D721Med (cell line): ENCODE measurements around the gene KRT86.
"Not testable (repeated sequence)": the region's sequence is repeated elsewhere in the genome, so short reads cannot be mapped to it uniquely, and the experiment has no call there.

Experiments used
- DNase-seq: peaks from one replicate; pipeline ENCODE4 v3.0.0; 2011; ENCODE audit warnings: low spot score; ENCODE audit not compliant: insufficient read length
- FAIRE-seq: peaks from 2 replicates; lab custom pipeline; 2011; peaks lifted over from hg19 to GRCh38; lab: Jason Lieb, UNC
- TF ChIP-seq, protein P1 (sequence below): IDR thresholded peaks from 2 replicates; pipeline ENCODE4 v1.5.1; 2012; ENCODE audit warnings: mild to moderate bottlenecking, control low read depth; ENCODE audit not compliant: insufficient read depth; ENCODE audit errors: missing control alignments

KRT86 gene

DNA sequence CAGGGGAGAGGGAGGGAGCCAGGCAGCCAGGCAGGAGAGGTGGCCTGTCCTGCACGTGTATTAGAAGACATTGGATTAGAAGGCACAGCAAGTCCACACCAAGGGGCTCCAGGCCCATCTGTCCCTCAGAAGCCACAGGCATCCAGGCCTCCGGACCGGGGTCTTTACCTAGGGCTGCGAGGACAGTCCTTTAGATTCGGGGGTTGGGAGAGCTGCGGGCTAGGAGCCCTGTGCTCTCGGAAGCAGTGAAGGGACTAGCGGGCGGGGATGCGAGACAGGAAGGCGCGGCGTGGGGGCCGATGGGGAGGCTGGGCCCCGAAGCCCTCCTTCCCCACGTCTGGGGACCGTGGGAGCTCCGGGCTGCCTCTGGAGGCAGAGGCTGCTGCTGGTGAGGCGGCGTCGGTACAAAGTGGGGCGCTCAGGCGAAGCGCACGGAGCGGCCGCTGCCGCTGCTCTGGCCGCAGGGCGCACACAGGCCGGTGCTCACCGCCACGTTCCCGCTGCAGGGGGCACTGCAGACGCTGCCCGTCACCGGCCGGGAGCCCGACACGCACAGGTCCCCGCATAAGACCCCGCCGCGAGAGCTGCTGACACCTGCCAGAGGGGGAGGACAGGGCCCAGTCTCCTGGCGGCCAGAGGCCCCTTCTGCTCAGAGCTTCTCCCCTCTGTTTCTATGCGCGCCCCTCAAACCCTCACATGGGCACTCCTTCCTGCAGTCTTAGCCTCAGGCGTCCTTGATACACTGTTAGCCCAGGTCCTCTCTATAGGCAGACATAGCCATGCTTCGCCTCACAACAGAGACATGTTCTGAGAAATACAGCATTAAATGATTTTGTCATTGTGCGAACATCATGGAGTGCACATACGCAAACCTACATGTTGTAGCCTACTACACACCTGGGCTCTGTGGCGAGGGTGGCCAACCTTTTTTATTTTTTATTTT is 24.1 kb upstream of the KRT86 start:
- DNase-seq: no peak
- FAIRE-seq: no peak
- TF ChIP-seq, protein P1, sequence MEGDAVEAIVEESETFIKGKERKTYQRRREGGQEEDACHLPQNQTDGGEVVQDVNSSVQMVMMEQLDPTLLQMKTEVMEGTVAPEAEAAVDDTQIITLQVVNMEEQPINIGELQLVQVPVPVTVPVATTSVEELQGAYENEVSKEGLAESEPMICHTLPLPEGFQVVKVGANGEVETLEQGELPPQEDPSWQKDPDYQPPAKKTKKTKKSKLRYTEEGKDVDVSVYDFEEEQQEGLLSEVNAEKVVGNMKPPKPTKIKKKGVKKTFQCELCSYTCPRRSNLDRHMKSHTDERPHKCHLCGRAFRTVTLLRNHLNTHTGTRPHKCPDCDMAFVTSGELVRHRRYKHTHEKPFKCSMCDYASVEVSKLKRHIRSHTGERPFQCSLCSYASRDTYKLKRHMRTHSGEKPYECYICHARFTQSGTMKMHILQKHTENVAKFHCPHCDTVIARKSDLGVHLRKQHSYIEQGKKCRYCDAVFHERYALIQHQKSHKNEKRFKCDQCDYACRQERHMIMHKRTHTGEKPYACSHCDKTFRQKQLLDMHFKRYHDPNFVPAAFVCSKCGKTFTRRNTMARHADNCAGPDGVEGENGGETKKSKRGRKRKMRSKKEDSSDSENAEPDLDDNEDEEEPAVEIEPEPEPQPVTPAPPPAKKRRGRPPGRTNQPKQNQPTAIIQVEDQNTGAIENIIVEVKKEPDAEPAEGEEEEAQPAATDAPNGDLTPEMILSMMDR: no peak

DNA sequence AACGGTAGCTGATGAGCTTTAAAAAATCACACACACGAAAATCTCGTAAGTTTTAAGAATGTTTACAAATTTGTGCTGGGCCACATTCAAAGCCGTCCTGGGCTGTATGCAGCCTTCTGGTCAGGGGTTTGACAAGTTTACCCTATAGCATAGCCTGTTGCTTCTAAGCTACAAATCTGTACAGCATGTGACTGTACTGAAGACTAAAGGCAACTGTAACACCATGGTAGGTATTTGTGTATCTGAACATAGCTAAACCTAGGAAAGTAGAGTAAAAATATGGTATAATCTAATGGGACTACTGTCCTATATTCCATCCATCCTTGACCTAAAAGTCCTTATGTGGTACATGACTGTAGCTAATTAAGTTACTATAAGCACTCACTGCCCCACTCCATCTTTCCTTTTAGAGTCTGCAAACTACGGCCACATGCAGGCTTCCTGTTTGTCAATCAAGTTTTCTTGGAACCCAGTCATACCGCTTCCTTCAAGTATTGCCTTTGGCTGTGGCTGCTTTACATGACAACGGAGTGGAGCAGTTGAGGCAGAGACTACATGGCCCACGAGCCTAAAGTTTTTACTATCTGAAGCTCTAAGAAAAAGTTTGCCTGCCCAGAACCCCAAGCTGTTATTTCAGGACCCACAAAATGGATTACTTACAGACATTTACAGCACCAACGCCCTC is 22.9 kb upstream of the KRT86 start:
- DNase-seq: no peak
- no peak for FAIRE-seq
- TF ChIP-seq, protein P1: no peak

DNA sequence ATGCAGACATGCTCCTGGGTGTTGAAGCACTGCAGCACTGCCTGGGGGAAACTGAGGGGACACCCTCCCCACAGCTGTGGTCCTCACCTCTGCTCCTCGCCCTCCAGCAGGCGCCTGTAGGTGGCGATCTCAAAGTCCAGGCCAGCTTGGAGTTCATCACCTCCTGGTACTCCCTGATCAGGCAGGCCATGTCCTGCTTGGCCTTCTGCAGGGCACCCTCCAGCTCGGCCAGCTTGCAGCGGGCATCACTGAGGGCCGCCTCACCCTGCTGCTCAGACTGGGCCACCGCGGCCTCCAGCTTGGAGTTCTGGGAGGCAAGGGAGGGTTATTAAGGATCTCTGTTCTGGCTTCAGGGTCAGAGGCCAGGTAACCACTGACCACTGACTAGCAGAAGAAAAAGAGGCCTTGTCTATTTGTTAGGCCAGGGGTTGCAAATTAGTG is 22.2 kb upstream of the KRT86 start:
- DNase-seq, FAIRE-seq: not testable (repeated sequence)

DNA sequence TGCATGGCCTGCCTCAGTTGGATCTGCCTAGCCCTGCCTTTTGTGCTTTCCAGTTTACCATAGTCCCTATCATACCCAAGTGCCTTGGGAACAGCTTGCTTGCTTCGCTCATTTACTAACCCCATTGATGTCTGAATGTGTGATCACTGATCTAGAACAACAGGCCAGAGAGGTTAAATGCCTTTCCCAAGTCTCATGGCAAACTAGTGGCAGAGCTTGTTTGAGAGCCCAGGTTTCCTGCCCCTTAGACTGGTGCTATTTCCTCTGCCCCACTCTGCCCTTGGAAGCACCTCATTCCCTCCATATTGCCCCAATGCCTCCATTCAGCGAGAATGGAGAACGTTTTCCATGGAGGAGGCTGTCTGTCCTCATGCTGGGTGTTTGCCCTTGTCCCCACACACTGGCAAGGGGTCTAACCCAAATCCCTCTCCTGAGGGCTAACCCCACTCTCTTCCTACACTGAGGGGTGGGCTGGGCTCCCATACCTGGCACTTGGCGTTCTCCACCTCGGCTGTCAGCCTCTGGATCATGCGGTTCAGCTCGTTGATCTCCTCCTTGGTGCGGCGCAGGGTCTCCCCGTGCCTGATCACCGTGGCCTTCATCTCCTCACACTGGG is 21.6 kb upstream of the KRT86 start:
- DNase-seq (no peak), FAIRE-seq (no peak)
- TF ChIP-seq, protein P1: no peak

DNA sequence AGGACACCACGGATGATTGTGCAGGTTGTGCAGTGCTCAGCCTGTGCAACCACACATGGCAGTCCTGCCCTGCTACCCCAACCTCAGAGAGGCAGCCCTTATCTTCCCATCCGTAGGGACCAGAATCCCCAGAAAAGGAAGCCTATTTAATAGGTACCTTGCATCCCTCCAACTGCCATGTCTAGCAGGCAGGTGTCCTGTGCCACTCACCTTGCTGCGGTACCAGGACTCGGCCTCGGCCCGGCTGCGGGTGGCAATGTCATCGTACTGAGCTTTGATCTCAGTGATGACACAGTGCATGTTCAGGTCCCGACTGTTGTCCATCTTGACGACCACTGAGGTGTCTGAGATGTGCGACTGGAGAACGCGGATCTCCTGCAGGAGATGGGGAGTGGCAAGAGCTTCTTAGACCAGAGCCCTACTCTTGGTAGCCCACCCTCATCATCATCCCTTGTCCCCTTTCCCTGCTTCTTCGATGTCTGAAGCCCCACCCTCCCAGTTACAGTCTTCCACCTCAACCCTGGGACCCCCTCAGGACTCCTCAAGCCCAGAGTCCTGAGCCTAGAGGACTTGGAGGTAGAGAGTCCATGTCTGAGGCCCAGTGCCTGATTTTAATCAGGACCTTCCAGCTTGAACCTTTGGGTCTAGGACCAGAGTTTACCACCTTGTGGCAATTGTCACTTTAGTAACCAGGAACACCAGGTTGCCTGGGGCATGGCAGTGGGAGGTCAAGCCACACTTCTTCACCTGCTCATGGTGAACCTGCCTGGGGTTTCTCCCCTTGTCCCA is 20.9 kb upstream of the KRT86 start:
- no peak for FAIRE-seq

DNA sequence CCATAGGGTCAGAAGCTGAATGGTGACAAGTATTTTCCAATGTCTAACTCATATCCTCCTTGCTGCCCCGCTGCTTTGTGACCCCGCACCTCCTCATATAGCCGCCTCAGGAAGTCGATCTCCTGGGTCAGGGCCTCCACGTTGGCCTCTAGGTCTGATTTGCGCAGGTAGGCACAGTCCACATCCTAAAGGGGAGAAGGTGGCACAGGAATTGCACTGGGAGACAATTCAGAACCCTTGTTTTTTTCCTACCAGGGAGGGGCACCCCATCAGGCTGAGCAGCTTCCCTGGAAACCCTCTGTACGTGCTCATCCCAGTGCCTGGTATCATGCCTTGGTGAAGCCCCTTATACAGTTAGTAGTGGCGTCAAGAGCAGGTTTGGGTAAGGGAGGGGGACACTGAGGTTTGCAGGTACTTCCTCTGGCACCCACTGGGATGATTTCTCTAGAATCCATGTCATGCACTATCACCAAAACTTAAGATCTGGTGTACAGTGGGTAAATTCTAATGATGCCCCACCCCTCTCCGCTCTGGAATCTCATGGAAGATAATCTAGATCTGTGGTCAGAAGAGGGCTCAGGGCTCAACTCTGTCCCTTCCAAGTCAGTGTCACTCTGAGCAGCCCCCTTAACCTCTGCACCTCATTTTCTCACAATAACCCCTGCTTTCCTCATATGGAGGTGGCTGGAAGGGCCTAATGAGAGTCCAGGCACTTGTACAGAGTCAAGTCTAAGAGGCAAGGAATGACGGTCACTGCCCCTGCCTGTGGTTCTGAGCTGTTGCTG is 20.1 kb upstream of the KRT86 start:
- FAIRE-seq (no peak), DNase-seq (no peak)
- TF ChIP-seq, protein P1: no peak

More for the DNA sequence above, 20.9 kb upstream of the KRT86 start:
- TF ChIP-seq, protein P1: no peak
- DNase-seq: no peak
